ENCODE data around the gene ADPGK.
"Not testable (repeated sequence)": the region's sequence is repeated elsewhere in the genome, so short reads cannot be mapped to it uniquely, and the experiment has no call there.

Gene ADPGK

DNA sequence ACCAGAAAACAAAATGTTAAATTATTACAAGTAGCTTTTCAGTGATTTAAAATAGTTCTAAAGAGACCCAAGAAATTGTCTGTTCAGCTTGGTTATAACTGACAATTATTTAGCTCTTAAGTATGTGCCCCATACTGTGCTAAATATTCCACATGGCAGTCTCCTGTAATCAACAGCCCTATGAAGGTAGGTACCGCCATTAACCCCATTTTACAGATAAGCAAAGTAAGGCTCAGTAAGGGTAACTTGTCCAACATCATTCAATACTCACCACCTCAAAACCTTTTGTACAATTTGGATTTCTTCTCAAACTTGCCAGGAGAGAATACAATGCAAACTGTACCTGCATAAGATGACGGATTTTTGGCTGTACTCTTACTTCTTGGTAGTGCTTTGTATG lies 33.9 kb downstream of the ADPGK start:
- DNase-seq (ENCODE audit: low spot score) = no peak

DNA sequence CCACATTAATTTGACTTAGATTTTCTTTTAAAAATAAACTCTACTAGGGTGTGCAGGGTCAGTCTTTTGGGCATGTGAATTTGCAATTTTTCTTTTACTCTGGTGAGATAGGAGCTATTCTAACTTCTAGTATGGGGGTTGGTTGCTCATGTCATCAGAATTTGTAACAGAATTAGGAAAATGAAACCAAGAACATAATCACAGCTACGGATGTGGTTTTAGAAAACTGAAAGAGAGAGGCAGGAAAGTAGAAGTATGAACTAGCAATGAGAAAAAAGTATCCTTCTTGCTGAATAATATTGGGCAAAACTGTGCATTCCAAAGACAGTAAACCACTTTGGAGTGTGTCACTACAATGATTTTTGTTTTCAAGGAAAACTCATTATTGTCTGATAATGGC lies 43.3 kb downstream of the ADPGK start:
- DNase-seq (ENCODE audit: low spot score) = peak; percentile 40

DNA sequence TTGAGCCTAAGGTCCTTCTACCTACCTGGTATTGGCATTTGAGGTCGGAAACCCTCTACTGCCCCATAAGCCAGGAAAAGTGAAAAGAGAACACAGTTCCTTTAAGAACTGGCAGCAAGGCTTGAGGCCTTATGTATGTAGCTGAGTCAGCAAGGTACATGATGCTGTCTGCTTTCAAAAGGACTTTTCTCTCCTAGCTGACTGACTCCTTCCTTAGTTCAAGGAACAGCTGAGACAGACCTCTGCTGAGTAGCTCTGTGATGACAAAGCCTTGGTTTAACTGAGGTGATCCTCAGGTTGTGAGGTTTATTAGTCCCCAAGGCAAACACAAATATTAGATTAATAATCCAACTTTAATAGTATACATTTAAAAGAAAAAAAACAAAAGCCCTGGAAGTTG lies 45.8 kb downstream of the ADPGK start:
- no peak for DNase-seq (ENCODE audit: low spot score)

DNA sequence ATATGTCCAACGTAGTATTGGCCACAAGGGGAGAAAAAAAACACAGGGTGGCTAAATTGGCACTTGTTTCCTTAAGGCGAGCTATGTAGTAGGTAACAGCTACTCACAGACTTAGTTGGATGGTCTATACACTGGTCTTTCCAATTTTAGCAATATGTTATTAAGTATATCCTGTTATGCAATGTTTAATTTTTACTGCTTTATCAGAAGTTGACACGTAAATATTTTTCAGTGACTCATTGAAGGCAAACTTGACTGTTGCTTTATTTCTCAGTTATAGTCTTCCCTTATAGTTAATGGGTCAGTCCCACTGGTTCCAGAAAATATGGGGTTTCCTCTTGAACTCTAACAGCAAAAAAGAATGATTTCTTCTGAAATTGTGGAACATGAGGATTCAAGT lies 46.5 kb downstream of the ADPGK start:
- DNase-seq (ENCODE audit: low spot score) = no peak

- no peak for DNase-seq (ENCODE audit: low spot score)
These were observed 48.4 kb downstream of the ADPGK start for GRCh38 chr15:72735111-72735510.

DNA sequence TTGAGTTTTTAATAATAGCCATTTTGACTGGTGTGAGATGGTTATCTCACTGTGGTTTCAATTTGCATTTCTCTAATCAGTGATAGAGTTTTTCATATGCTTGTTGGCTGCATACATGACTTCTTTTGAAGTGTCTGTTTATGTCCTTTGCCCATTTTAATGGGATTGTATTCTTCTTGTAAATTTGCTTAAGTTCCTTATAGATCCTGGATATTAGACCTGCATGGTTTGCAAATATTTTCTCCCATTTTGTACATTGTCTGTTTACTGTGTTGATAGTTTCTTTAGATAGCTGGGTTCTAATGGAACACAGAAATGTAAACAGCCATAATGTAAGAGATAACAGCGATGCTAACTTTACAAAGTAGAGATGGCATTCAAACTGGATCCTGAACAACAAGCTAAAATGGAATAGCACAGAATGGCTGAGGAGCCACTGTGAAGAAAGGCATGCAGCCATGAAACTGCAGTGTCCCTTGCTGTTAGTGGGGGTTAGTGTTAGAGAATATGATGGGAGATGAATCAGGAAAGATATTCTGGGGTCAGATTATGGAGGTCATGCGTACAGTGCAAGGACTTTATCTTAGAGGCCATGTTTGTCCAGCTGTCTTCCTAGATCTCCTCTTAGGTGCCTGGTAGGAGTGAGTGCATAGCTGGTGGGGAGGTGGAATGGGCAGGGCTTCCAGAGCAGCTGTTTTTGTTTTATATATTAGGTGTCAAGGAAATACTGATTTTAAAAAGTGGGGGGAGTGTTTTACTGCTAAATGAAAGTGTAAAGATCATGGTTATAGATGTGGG lies 49.4 kb downstream of the ADPGK start:
- no peak for DNase-seq (ENCODE audit: low spot score)

GRCh38 chr15:72732516-72732915 lies 51.0 kb downstream of the ADPGK start:
- no peak for DNase-seq (ENCODE audit: low spot score)

- DNase-seq (ENCODE audit: low spot score) = no peak
These were observed 51.5 kb downstream of the ADPGK start for GRCh38 chr15:72732086-72732485.

DNA sequence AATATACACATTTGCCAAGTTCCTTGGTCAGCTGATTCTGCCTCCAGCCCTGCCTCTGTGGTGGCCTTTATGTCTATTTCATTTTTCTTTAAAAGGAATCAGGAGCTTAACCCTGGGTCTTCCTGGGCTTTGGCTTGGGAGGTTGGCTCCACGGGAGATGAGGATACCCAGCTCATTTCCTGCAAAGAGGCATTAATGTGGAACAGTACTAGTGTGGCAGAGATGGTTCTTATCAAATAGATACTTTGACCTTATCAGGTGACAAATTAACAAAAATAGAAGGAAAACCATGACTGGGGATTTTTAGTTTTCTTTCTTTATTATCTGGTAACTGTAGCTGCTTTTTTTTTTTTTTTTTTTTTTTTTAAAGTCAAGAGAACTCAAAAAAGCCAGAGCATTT lies 54.7 kb downstream of the ADPGK start:
- no peak for DNase-seq (ENCODE audit: low spot score)

DNA sequence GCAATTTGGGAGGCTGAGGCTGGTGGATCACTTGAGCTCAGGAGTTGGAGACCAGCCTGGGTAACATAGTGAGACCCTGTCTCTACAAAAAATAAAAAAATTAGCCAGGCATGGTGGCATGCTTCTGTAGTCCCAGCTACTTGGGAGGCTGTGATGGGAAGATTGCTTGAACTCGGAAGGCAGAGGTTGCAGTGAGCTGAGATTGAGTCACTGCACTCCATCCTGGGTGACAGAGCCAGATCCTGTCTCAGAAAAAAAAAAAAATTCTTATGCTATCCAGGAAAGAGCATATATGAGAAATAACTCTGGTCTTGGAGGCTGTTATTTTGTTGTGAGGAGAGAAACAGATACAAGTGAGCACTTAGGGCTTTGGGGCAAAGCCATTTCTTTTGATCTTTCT lies 55.3 kb downstream of the ADPGK start:
- DNase-seq (ENCODE audit: low spot score) = not testable (repeated sequence)

DNA sequence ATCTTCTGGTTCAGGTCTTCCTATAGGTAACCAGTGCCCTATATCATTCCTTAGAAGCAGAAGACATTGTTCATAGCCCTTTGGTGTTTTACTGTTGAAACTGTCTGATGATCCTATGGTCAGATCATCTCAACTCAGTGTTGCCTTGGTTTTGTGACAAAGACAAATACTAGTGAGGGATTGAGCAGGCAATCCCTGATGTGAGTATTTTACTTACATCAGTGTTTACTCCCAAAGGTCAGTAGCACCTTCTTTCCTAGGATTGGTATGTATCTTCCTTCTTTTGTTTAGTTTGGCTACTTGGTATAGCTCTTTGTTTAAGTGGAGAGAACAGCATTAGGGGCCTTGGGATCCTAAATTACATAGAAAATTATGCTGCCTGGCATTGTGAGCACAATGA lies 56.4 kb downstream of the ADPGK start:
- no peak for DNase-seq (ENCODE audit: low spot score)

DNA sequence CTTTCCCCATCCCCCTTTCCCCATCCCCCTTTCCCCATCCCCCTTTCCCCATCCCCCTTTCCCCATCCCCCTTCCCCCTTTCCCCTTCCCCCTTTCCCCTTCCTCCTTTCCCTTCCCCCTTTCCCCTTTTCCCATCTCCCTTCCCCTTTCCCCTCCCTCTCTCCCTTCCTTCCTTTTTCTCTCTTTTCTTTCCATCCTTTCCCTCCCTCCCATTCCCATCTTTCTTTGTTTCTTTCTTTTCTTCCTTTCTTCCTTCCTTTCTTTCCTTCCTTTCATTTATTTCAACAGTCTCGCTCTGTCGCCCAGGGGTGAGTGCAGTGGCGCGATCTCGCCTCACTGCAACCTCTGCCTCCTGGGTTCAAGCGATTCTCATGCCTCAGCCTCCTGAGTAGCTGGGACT lies 57.7 kb downstream of the ADPGK start:
- not testable (repeated sequence) for DNase-seq (ENCODE audit: low spot score)

DNA sequence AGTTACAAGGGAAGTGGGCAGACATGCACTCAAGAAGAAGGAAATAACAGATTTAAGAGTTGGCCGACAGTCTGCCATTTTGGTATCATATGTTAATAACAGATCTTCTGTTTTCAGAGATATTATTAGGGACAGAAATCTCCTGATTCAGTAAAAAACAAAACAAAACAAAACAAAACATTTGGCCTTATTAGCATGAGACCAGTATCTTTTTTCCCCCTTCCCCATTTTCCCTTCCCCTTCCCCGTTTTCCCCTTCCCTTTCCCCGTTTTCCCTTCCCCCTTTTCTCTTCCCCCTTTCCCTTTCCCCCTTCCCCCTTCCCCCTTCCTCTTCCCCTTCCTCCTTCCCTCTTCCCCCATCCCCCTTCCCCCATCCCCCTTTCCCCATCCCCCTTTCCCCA lies 58.1 kb downstream of the ADPGK start:
- no peak for DNase-seq (ENCODE audit: low spot score)

GRCh38 chr15:72724028-72724427 lies 59.5 kb downstream of the ADPGK start:
- DNase-seq (ENCODE audit: low spot score) = no peak

- DNase-seq (ENCODE audit: low spot score) = peak; percentile 65
These were observed 61.4 kb downstream of the ADPGK start for GRCh38 chr15:72722071-72722696.

DNA sequence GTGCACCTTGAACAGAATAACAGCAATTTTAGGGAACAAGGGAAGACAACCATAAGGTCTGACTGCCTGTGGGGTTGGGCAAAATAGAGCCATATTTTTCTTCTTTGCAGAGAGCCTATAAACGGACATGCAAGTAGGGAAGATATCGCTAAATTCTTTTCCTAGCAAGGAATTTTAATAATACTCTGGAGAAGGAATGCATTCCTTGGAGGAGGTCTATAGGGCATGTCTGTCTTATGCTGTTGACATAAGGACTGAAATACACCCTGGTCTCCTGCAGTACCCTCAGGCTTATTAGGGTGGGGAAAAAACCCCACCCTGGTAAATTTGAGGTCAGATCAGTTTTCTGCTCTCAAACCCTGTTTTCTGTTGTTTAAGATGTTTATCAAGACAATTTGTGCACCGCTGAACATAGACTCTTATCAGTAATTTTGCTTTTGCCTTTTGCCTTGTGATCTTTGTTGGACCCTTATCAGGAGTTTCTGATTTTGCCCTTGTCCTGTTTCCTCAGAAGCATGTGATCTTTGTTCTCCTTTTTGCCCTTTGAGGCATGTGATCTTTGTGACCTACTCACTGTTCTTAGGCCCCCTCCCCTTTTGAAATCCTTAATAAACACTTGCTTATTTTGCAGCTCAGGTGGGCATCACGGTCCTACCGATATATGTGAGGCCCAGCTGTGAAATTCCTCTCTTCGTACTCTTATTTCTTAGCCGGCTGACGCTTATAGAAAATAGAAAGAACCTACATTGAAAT lies 74.8 kb downstream of the ADPGK start:
- not testable (repeated sequence) for DNase-seq (ENCODE audit: low spot score)

DNA sequence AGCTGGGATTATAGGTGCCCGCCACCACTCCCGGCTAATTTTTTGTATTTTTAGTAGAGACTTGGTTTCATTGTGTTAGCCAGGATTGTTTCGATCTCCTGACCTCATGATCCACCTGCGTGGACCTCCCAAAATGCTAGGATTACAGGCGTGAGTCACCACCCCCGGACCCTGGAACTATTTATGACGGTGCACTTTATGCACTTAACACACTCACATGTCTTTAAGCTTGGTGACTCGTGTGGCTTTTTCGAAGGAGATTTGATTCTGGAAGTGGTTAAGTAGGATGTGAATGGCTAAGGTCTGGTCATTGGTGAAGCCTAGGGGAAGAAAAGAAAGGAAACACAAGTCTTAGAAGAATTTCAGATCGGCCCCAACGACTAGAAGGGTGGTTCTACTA lies 77.3 kb downstream of the ADPGK start:
- no peak for DNase-seq (ENCODE audit: low spot score)

Measured in CD4-positive, alpha-beta T cell treated with Interleukin-2 at 100 ng/mL for 4 hours (primary cell).